HG02623 (cell line): Measurements from ENCODE around the gene HSPA12A.

Source experiments
- ATAC-seq: cut with Tn5 transposase; IDR thresholded peaks from one replicate; pipeline ENCODE4 v1.9.1; 2021; ENCODE audit warnings: moderate library complexity; ENCODE audit not compliant: unreplicated experiment

HSPA12A gene

GRCh38 chr10:116771959-116772585, 29.7 kb upstream of the HSPA12A start:
- ATAC-seq = no peak

GRCh38 chr10:116771101-116771958, 29.0 kb upstream of the HSPA12A start:
- ATAC-seq = no peak

DNA sequence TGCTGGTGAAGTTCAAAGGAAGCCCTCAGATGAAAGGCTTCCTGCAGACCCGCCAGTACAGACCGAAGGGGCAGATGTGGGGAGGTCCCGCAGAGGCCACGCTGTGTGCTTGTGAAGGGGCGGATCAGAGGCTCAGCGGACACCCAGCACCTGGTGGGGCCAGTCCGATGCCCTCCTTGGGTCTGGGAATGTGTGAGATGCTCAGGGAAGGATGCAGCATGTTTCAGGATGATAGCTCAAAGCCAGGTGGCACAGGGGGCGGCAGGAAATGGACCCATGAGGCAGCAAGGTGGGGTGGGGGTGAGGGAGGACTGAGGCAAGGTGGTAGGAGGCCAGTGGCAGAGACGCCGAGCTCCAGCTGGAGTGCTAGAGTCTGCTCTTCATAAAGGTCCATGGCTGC, 27.9 kb upstream of the HSPA12A start:
- ATAC-seq = no peak

GRCh38 chr10:116769791-116770190, 27.4 kb upstream of the HSPA12A start:
- ATAC-seq = no peak

DNA sequence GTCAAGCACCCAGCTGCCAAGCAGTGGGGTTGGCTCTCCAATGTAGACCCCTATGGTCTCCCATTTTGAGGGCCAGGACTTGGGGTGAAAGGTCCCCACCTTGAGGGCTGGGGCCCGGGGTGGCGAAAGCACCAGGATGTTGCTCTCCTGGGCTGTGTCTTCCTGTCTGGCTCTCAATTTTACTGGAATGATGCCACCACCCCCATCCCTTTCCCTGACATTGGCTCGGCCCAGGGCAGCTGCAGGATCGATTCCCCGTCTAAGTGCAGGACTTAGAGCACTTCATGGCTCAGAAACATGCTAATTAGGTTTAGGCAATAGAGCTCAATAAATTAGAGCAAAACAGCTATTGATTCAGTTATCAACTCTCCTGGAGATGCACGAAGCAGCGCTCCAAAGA, 27.0 kb upstream of the HSPA12A start:
- no peak for ATAC-seq

DNA sequence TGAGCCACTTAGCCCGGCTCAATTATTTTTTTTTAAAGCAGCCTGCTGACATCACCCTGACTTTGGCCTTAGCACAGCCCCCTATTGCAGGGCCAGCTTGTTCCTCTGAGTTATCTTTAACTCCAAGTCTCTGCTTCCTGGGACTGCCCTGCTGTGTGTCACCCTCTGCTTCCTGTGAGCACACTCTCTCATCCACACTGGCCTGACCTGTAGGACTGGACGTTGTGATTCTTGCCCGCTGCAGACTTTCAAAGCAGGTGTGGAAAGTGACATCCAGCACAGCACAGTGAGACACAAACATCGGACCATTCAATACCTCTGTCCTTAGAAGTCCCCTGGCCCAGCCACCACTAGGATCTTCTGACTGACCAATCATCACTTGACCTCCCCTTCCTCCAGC, 26.4 kb upstream of the HSPA12A start:
- ATAC-seq = no peak

DNA sequence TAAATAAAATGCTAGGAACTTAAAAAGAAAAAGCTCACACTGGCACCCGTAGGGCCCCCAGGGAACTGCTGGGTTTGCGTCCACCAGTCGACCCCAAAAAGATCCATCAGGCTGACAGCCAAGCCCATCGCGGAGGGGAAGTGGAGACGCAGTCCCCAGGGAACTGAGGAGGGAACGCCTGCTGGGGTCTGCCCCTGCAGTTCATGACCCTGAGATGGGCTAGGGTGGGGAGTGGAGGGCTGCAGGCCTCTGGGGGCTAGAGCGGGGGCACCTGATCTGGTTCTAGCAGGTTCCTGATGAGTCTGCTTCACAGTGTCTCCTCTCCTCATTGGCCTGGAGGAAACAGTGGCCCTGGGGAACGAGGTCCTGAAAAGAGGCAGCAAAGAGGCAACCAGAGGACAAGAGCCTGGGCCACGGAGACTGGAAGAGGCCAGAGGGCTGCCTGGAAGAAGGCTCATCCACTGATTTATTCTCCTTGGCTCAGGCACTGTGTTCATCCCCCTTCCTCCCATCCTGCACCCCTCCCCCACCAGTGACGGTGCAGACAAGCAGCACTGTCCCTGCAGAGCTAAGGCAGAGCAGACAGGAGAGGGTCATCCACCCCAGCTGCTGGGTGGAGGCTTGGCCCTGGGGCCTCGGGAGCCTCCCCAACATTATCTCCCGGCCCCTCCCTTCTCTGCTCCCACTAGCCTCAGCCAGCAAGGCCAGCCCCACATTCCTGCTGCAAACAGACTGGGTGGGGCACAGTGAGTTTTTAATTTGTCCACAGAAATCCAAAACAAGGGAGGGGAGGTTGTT, 24.7 kb upstream of the HSPA12A start:
- ATAC-seq = no peak

DNA sequence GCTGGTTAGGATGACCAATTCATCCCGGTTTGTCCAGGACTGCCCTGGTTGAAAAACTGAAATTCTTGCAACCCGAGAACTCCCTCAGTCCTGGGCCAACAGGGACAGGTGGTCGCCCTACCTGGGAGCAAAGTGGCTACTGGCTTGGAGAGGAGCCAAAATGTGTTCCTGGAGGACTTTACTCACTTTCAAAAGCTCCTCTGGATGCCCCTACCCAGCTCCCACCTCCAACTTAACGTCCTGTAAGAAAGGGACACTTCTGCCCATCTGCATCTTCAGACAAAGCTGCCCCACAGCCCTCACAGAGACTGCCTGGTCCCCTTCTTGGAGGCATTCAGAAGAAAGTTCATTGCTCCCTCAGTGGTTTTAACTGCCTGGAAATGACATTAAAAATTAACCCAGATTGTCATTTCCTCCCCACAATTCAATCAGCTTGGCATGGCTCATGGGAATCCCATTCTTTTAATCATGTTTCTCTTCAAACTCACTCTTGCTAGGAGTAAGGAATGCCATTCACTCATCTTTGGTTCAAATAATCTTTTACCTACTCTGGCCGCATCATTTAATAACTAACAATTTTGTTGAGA, 24.0 kb upstream of the HSPA12A start:
- no peak for ATAC-seq

DNA sequence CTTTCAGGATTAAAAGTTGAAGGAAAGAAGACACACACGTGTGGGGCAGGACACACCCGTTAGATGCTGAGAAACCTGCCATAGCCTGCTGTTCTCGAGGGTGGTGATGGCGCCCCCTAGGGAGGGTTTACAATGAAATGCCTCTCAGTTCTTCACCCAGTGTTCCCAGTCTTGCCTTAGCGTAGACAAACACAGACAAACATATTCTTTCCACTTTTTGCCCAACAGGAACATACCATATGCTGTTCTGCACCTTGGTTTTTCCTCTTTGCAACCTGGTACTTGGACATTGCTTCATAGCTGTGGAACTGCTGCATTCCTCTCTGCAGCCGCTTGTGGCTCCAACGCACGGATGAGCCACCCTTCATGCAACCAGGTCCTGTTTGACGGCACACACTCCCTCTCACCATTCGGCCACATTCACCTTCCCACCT, 23.3 kb upstream of the HSPA12A start:
- ATAC-seq = no peak

GRCh38 chr10:116764979-116765378, 22.6 kb upstream of the HSPA12A start:
- ATAC-seq = no peak

DNA sequence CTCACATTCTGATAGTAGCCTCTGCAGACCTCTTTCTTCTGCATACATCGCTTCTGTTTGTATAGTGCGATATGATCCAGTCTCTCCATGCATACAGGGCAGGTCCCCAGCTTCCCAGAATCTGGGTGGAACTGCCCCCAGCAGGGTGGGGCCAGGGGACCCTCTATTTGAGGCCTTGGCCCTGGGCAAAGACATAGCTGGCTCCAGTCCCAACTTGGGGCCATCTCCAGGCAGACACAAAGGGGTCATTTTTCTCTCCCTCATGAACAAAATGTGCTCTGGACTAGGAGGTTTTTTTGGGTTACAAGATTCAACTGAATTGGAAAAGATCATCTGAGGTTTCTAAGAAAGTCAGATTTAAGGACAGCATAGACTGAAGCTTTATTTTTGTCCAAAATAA, 21.1 kb upstream of the HSPA12A start:
- ATAC-seq = no peak

GRCh38 chr10:116761883-116762282, 19.5 kb upstream of the HSPA12A start:
- ATAC-seq = no peak

DNA sequence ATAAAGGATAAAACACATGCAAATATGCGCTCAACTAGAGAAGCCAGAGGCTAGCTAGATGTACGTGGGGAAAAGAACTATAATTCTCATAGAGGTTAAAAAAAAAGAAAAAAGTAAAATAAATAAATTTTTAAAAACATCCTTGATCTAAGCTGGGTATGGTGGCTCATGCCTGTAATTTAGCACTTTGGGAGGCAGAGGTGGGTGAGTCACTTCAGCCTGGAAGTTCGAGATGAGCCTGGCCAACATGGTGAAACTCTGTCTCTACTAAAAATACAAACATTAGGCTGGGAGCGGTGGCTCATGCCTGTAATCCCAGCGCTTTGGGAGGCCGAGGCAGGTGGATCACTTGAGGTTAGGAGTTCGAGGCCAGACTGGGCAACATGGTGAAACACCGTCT, 18.6 kb upstream of the HSPA12A start:
- ATAC-seq = no peak

DNA sequence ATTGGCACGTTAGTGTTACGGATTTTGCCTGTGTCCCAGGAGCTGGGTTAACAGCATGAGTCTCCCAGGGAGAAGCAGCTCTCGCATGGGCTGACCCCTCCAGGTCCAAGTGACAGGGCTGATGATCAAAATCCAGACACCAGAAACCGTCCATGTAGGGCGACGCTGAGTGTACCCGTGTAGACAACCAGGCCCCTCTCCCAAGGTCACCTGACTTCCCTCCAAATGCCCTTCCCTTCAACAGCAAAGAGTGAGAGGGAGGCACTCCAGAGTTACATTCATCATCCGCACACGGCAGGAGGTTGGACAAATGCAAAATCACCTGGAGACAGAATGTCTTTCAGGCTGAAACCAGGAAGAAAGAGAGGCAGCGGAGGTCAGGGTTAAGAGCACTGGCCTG, 14.9 kb upstream of the HSPA12A start:
- no peak for ATAC-seq

DNA sequence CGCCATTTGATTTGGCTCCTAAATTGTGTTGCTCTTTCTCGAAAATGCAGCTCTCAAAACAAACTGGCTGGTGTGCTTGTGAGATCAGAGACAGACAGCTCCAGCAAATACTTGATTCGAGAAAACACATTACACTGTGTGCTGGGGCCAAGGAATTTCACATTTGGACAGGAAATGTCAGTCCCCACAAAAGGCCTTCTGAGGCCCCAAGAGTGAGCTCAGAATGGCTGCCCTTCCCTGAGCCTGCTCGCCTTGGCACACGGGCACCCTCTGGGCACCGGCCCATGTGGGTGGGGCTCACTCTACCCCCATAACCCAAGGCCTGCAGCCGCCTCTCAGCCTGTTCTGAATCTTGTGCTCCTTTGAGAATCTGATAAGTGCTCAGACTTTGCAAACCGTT, 13.9 kb upstream of the HSPA12A start:
- no peak for ATAC-seq

- ATAC-seq = no peak
Observed at GRCh38 chr10:116753759-116754158, 11.4 kb upstream of the HSPA12A start.

DNA sequence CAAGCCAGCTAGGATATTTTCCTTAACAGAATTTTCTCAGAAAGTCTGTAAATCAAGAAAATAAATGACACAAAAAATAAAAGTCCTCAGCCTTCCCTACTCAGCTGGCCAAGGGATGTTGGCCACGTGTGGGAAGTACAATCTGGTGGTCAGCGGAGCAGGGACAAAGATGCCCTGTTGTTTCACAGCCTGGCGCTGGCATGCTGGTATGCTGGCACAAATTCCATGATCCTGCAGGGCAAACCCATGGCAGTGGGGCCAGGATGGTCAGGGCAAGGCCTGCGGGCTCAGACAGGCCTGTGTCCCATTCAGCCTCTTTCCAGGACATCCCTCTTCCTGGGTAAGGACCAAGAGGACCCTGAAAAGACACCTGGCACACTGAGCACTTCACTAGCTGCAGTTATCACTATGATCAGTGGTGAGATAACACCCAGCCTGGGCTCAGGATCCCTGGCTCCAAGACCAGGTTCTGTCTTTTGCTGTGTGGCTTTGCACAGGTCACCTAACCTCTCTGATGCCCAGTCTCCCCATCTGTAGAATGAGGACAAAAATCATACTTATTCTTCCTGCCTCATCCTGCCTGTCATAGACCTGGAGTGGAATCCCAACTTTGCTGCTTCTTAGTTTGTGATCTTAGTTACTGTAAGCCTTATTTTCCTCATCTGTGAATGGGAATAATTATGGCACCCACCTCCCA, 10.8 kb upstream of the HSPA12A start:
- no peak for ATAC-seq

DNA sequence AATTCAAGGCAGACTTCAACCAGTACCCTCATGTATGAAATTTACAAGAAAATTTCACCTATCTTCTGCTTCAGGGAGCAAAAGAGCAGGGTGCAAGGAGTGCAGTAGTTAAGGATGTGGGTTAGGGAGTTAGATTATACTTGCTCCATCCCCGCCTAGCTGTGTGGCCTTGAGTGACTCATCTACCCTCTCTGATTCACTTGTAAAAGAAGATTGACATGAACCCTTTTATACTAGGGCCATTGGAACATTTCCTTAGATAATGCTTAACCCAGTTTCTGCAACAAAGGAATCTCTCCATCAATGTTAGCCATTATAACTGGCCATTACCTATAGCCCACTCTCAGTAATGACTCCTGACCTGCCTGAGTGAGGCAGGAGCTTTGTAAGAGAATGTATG, 10.2 kb upstream of the HSPA12A start:
- no peak for ATAC-seq

- no peak for ATAC-seq
Observed at GRCh38 chr10:116748471-116748870, 6.1 kb upstream of the HSPA12A start.

GRCh38 chr10:116748041-116748440, 5.7 kb upstream of the HSPA12A start:
- no peak for ATAC-seq

DNA sequence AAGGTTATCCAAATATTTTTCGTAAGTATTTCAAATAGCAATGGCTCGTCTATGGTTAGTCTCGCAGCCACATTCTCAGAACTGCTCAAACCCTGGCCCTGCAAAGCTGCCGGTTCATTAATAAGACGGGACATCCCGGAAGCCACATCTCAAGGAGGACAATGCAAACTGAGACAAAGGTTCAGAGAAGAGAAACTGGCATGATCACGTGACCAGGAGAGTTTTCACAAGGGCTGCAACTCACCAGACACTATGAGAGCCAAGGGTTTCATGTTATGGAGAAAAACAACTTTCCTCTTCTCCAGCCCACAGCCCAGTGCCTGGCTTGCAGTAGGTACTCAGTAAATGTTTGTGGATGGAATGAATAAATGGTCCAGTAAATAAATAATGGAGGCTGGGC, 5.0 kb upstream of the HSPA12A start:
- ATAC-seq = no peak
